ENCODE data around the gene COL8A1.
"Not testable (repeated sequence)": the region's sequence is repeated elsewhere in the genome, so short reads cannot be mapped to it uniquely, and the experiment has no call there.

The COL8A1 gene

GRCh38 chr3:99638167-99638948 is at the start of gene COL8A1:
TSS of gene COL8A1 (plus strand) at chr3:99638594. CDS start at chr3:99790683, 152,089 bp downstream.
- Histone ChIP-seq H3K9me3 (ENCODE audit: control insufficient read depth, low read depth, low read length) (no peaks in the 10 kb centered on the region), H3K9ac (ENCODE audit: low read length) (peak within 1 kb of the TSS; percentile 14), H3K36me3 (ENCODE audit: control insufficient read depth, low read depth, low read length) (no peaks in the 10 kb centered on the region), H3K27me3 (ENCODE audit: control insufficient read depth, insufficient read depth, low read length) (peaks cover 64% of the 10 kb centered on the region), H3K4me1 (ENCODE audit: control insufficient read depth, low read depth, low read length) (peaks cover 26% of the 10 kb centered on the region), H3K4me3 (ENCODE audit: low read length) (peak within 1 kb of the TSS; percentile 79), H3K27ac (ENCODE audit: low read length) (no peak within 1 kb of the TSS)

DNA sequence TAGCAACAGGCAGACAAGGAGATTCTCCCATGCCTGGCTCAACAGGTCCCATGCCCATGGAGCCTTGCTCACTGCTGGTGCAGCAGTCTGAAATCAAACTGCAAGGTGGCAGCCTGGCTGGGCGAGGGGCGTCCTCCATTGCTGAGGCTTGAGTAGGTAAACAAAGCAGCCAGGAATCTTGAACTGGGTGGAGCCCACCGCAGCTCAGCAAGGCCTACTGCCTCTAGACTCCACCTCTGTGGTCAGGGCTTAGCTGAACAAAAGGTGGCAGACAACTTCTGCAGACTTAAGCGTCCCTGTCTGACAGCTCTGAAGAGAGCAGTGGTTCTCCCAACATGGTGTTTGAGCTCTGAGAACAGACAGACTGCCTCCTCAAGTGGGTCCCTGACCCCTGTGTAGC is 49.2 kb upstream of the COL8A1 start:
- not testable (repeated sequence) for H3K4me1 ChIP-seq (ENCODE audit: control insufficient read depth, low read depth, low read length); H3K27me3 ChIP-seq (ENCODE audit: control insufficient read depth, insufficient read depth, low read length); H3K4me3 ChIP-seq (ENCODE audit: low read length); H3K9me3 ChIP-seq (ENCODE audit: control insufficient read depth, low read depth, low read length); H3K9ac ChIP-seq (ENCODE audit: low read length); H3K36me3 ChIP-seq (ENCODE audit: control insufficient read depth, low read depth, low read length); H3K27ac ChIP-seq (ENCODE audit: low read length)

DNA sequence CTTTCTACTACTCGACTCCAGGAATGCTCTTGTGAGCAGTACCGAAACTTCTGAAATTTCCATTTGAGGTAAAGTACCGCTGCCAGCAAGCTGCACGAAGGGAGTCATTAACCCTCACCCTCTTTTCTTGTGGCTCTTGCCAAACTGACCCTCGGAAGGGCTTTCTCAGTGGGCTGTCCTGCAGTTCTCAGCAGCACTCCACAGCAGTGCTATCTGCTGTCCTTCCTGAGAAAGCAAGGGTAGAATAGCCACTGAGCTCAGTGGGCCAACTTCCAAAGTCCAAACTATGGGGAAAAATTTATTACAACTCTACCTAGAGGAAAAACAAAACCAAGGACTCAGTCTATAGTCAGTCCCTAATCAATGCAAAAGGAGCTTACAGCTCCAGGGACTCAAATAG is 38.5 kb upstream of the COL8A1 start:
- Histone ChIP-seq H3K4me1 (ENCODE audit: control insufficient read depth, low read depth, low read length) (no peaks in the 10 kb centered on the region), H3K27me3 (ENCODE audit: control insufficient read depth, insufficient read depth, low read length) (no peaks in the 10 kb centered on the region), H3K9me3 (ENCODE audit: control insufficient read depth, low read depth, low read length) (no peaks in the 10 kb centered on the region), H3K4me3 (ENCODE audit: low read length) (no peak overlapping the region), H3K9ac (ENCODE audit: low read length) (no peak overlapping the region), H3K27ac (ENCODE audit: low read length) (no peak overlapping the region), H3K36me3 (ENCODE audit: control insufficient read depth, low read depth, low read length) (no peaks in the 10 kb centered on the region)

GRCh38 chr3:99601515-99601914 is 36.9 kb upstream of the COL8A1 start:
- H3K9ac ChIP-seq (ENCODE audit: low read length): no peak overlapping the region
- H3K4me1 ChIP-seq (ENCODE audit: control insufficient read depth, low read depth, low read length): no peaks in the 10 kb centered on the region
- H3K4me3 ChIP-seq (ENCODE audit: low read length): no peak overlapping the region
- no peaks in the 10 kb centered on the region for H3K36me3 ChIP-seq (ENCODE audit: control insufficient read depth, low read depth, low read length)
- H3K9me3 ChIP-seq (ENCODE audit: control insufficient read depth, low read depth, low read length): no peaks in the 10 kb centered on the region
- no peaks in the 10 kb centered on the region for H3K27me3 ChIP-seq (ENCODE audit: control insufficient read depth, insufficient read depth, low read length)
- H3K27ac ChIP-seq (ENCODE audit: low read length): no peak overlapping the region

DNA sequence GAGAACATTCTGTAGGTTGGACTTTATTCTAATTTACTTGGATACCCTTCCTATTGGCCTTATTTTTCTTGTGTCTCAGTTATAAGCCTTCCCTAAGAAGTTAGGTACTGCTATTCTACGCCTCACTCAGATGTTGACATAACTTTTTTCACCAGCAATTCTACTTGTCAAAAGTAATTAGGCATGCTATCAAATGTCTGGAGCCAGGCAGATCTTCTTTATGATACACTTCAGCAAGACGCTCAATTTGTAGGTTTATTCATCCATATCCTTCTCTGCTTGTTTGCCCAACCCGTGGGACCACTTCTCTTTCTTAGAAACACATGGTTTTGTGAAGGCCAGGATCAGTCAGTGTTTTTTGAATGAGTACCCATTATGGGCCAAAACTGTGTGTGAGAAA is 36.2 kb upstream of the COL8A1 start:
- Histone ChIP-seq H3K27me3 (ENCODE audit: control insufficient read depth, insufficient read depth, low read length) (no peaks in the 10 kb centered on the region), H3K27ac (ENCODE audit: low read length) (no peak overlapping the region), H3K9me3 (ENCODE audit: control insufficient read depth, low read depth, low read length) (no peaks in the 10 kb centered on the region), H3K36me3 (ENCODE audit: control insufficient read depth, low read depth, low read length) (no peaks in the 10 kb centered on the region), H3K4me3 (ENCODE audit: low read length) (no peak overlapping the region), H3K9ac (ENCODE audit: low read length) (no peak overlapping the region), H3K4me1 (ENCODE audit: control insufficient read depth, low read depth, low read length) (no peaks in the 10 kb centered on the region)

DNA sequence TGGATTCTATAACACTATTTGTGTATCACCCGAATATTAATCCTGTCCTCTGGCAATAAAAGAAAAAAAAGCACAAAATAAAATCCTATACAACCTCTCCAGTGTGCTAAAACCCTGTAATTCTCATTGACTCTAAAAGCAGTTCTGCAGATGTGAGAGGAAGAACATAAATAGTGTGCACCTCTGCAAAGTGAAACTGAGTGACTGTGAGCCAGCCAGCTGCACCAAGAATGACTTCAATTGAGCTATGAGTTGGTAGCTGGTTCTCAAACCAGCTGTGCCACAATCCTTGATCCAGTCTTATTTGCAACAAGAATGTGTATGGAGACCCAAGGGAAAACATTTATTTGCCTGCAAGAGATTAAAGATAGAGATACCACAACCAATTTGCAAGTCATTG is 31.2 kb upstream of the COL8A1 start:
- Histone ChIP-seq H3K9me3 (ENCODE audit: control insufficient read depth, low read depth, low read length) (no peaks in the 10 kb centered on the region), H3K27me3 (ENCODE audit: control insufficient read depth, insufficient read depth, low read length) (no peaks in the 10 kb centered on the region), H3K9ac (ENCODE audit: low read length) (no peak overlapping the region), H3K4me1 (ENCODE audit: control insufficient read depth, low read depth, low read length) (no peaks in the 10 kb centered on the region), H3K27ac (ENCODE audit: low read length) (no peak overlapping the region), H3K36me3 (ENCODE audit: control insufficient read depth, low read depth, low read length) (no peaks in the 10 kb centered on the region), H3K4me3 (ENCODE audit: low read length) (no peak overlapping the region)

GRCh38 chr3:99614768-99615167 is 23.6 kb upstream of the COL8A1 start:
- H3K27ac ChIP-seq (ENCODE audit: low read length): no peak overlapping the region
- H3K4me3 ChIP-seq (ENCODE audit: low read length): no peak overlapping the region
- no peaks in the 10 kb centered on the region for H3K4me1 ChIP-seq (ENCODE audit: control insufficient read depth, low read depth, low read length)
- H3K27me3 ChIP-seq (ENCODE audit: control insufficient read depth, insufficient read depth, low read length): no peaks in the 10 kb centered on the region
- no peaks in the 10 kb centered on the region for H3K9me3 ChIP-seq (ENCODE audit: control insufficient read depth, low read depth, low read length)
- no peaks in the 10 kb centered on the region for H3K36me3 ChIP-seq (ENCODE audit: control insufficient read depth, low read depth, low read length)
- no peak overlapping the region for H3K9ac ChIP-seq (ENCODE audit: low read length)

GRCh38 chr3:99620077-99620767 is 18.2 kb upstream of the COL8A1 start:
- no peak overlapping the region for H3K4me3 ChIP-seq (ENCODE audit: low read length)
- no peak overlapping the region for H3K9ac ChIP-seq (ENCODE audit: low read length)
- no peak overlapping the region for H3K27ac ChIP-seq (ENCODE audit: low read length)
- no peaks in the 10 kb centered on the region for H3K9me3 ChIP-seq (ENCODE audit: control insufficient read depth, low read depth, low read length)
- no peaks in the 10 kb centered on the region for H3K36me3 ChIP-seq (ENCODE audit: control insufficient read depth, low read depth, low read length)
- no peaks in the 10 kb centered on the region for H3K4me1 ChIP-seq (ENCODE audit: control insufficient read depth, low read depth, low read length)
- no peaks in the 10 kb centered on the region for H3K27me3 ChIP-seq (ENCODE audit: control insufficient read depth, insufficient read depth, low read length)

GRCh38 chr3:99620976-99621375 is 17.4 kb upstream of the COL8A1 start:
- H3K4me3 ChIP-seq (ENCODE audit: low read length): no peak overlapping the region
- no peak overlapping the region for H3K9ac ChIP-seq (ENCODE audit: low read length)
- H3K9me3 ChIP-seq (ENCODE audit: control insufficient read depth, low read depth, low read length): no peaks in the 10 kb centered on the region
- H3K27ac ChIP-seq (ENCODE audit: low read length): no peak overlapping the region
- no peaks in the 10 kb centered on the region for H3K27me3 ChIP-seq (ENCODE audit: control insufficient read depth, insufficient read depth, low read length)
- no peaks in the 10 kb centered on the region for H3K4me1 ChIP-seq (ENCODE audit: control insufficient read depth, low read depth, low read length)
- H3K36me3 ChIP-seq (ENCODE audit: control insufficient read depth, low read depth, low read length): no peaks in the 10 kb centered on the region

- Histone ChIP-seq H3K9ac (ENCODE audit: low read length) (no peak overlapping the region), H3K4me1 (ENCODE audit: control insufficient read depth, low read depth, low read length) (no peaks in the 10 kb centered on the region), H3K27ac (ENCODE audit: low read length) (no peak overlapping the region), H3K36me3 (ENCODE audit: control insufficient read depth, low read depth, low read length) (no peaks in the 10 kb centered on the region), H3K9me3 (ENCODE audit: control insufficient read depth, low read depth, low read length) (no peaks in the 10 kb centered on the region), H3K27me3 (ENCODE audit: control insufficient read depth, insufficient read depth, low read length) (no peaks in the 10 kb centered on the region), H3K4me3 (ENCODE audit: low read length) (no peak overlapping the region)
These were observed 13.7 kb upstream of the COL8A1 start for GRCh38 chr3:99624496-99625236.

DNA sequence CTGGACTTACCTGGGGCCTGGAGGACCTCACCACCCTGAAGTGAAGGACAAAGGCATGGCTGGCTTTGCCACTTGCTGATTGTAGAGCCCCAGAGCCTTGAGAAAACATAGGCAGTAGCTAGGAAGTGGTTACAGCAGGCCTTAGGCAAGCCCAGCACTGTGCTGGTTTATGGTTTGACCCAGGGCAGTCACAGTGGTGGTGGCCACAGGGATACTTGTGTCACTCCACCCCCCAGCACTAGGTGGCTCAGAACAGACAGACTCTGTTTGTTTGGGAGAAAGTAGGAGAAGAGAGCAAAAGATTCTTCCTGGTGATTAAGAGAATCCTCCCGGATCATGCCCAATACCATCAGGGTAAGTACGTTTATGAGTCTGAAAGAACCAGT is 13.2 kb upstream of the COL8A1 start:
- no peaks in the 10 kb centered on the region for H3K4me1 ChIP-seq (ENCODE audit: control insufficient read depth, low read depth, low read length)
- H3K9me3 ChIP-seq (ENCODE audit: control insufficient read depth, low read depth, low read length): no peaks in the 10 kb centered on the region
- H3K27ac ChIP-seq (ENCODE audit: low read length): no peak overlapping the region
- no peak overlapping the region for H3K4me3 ChIP-seq (ENCODE audit: low read length)
- no peak overlapping the region for H3K9ac ChIP-seq (ENCODE audit: low read length)
- H3K36me3 ChIP-seq (ENCODE audit: control insufficient read depth, low read depth, low read length): no peaks in the 10 kb centered on the region
- H3K27me3 ChIP-seq (ENCODE audit: control insufficient read depth, insufficient read depth, low read length): no peaks in the 10 kb centered on the region
